Right atrium auricular region (tissue), 2 donors: ENCODE data around the gene ARHGEF37. TPM values are rescaled to one million over a fixed set of nuclear protein-coding genes. Genes with fewer than 3 reads are reported as not detected.

ENCODE experiments used
- DNase-seq: peaks from one replicate; pipeline ENCODE4 v3.0.0-alpha.2; 2019; ENCODE audit warnings: low spot score
- H3K27ac ChIP-seq, 2 donors: fragments of 200-600 bp; sonication (generic); 1 replicate in 1 of 2; 2 replicates in 1 of 2; pipeline ENCODE4 v1.5.1; 2016 to 2019
- H3K27me3 ChIP-seq, 2 donors: fragments of 200-600 bp; sonication (generic); one replicate each; pipeline versions ENCODE4 v1.5.1 to v1.6.0; 2017 to 2019
- H3K36me3 ChIP-seq: fragments of 200-600 bp; sonication (generic); one replicate; pipeline ENCODE4 v1.5.1; 2016
- H3K4me1 ChIP-seq, 2 donors: fragments of 200-600 bp; sonication (generic); one replicate each; pipeline versions ENCODE4 v1.5.1 to v1.6.0; 2017 to 2019
- H3K4me3 ChIP-seq, 2 donors: fragments of 200-600 bp; sonication (generic); 1 replicate in 1 of 2; 2 replicates in 1 of 2; pipeline ENCODE4 v1.5.1; 2017 to 2019; ENCODE audit warnings: mild to moderate bottlenecking in 1 of 2, moderate library complexity in 1 of 2
- H3K9me3 ChIP-seq, 2 donors: fragments of 200-600 bp; sonication (generic); one replicate each; pipeline ENCODE4 v1.5.1; 2019
- total RNA-seq, 2 donors: library from RNA; depleted of rRNA; stranded (reverse); fragments of >200 nt; gene quantifications; one replicate each; pipeline ENCODE4 v1.1.0, GENCODE V29; 2016
- TF ChIP-seq, protein P1 (sequence below), 2 donors: fragments of 200-600 bp; sonication (generic); IDR thresholded peaks; one replicate each; pipeline ENCODE4 v1.5.1; 2019; ENCODE audit warnings: antibody characterized with exemption in 2 of 2

The ARHGEF37 gene
- total RNA-seq, 2 donors from 2014 or later: 11.0 to 13.7 TPM

DNA sequence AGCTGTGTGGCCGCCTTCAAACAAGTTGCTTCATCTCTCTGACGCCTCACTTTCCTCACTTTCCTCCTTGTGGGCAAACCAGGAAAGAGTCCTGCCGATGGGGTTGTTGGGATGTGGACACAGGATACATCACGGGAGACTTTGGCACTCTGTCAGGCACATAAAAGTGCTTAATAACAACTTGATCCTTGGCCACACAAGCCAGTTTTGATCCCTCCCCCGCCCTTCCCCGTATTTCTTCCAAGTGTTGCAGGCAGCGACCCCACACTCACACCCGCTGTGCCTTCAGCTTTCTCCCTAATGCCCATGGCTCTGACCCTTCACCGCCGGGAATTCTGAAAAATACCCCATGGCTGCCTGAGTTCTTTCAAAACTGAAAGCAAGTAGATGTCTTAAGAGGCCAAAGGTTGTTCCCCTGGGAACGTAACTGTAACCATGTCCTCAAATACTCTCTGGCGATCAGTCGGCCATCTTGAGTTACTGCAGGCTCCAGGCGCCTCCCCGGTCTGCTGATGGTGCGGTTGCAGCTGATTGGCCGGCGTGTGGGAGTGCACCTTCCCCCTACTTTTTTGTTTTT is 59.8 kb downstream of the ARHGEF37 start:
- Histone ChIP-seq H3K4me1 (peaks cover 0 to 22% of the 10 kb centered on the region in 2 donors), H3K27ac (peak overlapping the region; percentile 60 to 65), H3K36me3 (no peaks in the 10 kb centered on the region), H3K4me3 (peak overlapping the region in 1 of 2 donors; percentile 24), H3K9me3 (no peaks in the 10 kb centered on the region), H3K27me3 (no peaks in the 10 kb centered on the region)
- TF ChIP-seq, protein P1, sequence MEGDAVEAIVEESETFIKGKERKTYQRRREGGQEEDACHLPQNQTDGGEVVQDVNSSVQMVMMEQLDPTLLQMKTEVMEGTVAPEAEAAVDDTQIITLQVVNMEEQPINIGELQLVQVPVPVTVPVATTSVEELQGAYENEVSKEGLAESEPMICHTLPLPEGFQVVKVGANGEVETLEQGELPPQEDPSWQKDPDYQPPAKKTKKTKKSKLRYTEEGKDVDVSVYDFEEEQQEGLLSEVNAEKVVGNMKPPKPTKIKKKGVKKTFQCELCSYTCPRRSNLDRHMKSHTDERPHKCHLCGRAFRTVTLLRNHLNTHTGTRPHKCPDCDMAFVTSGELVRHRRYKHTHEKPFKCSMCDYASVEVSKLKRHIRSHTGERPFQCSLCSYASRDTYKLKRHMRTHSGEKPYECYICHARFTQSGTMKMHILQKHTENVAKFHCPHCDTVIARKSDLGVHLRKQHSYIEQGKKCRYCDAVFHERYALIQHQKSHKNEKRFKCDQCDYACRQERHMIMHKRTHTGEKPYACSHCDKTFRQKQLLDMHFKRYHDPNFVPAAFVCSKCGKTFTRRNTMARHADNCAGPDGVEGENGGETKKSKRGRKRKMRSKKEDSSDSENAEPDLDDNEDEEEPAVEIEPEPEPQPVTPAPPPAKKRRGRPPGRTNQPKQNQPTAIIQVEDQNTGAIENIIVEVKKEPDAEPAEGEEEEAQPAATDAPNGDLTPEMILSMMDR (IDR thresholded peaks at IDR 0.05): no peak
- no peak for DNase-seq

DNA sequence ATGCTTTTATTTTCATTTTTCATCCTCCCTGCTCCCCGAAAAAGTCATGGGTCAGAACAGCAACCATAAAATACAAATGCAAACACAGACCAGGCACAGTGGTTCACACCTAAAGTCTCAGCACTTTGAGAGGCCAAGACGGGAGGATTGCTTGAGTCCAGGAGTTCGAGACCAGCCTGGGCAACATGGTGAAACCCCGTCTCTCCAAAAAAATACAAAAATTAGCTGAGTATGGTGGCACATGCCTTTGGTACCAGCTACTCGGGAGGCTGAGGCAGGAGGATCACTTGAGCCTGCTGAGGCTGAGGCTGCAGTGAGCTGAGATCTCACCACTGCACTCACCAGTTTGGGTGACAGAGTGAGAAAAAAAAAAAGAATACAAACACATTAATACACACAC is 60.3 kb downstream of the ARHGEF37 start:
- no peaks in the 10 kb centered on the region for H3K27me3 ChIP-seq
- H3K4me3 ChIP-seq: no peak overlapping the region
- no peaks in the 10 kb centered on the region for H3K36me3 ChIP-seq
- no peaks in the 10 kb centered on the region for H3K9me3 ChIP-seq
- no peak overlapping the region for H3K27ac ChIP-seq
- DNase-seq: no peak
- peaks cover 0 to 22% of the 10 kb centered on the region in 2 donors for H3K4me1 ChIP-seq
- TF ChIP-seq, protein P1 (IDR thresholded peaks at IDR 0.05): no peak

DNA sequence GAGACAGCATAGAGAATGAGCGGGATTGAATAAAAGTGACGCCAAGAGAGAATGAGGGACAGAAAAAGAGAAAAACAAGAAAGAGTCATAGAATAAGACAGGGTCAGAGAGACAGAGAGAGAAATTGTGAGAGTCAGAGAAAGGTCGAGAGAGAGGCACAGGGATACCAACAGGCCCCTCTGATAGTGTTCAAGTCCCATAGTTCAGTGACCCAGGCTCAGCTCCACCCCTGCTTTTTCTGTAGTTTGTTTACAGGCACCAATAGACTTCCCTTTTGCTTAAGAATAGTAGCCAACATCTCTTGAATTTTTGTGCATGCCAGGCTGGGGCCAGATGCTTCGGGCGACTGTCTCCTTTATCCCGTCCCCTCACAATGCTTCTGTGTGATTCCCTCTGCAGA is 62.5 kb downstream of the ARHGEF37 start:
- TF ChIP-seq, protein P1 (IDR thresholded peaks at IDR 0.05): no peak
- Histone ChIP-seq H3K27me3 (no peaks in the 10 kb centered on the region), H3K9me3 (no peaks in the 10 kb centered on the region), H3K27ac (no peak overlapping the region), H3K4me1 (peaks cover 0 to 22% of the 10 kb centered on the region in 2 donors), H3K36me3 (no peaks in the 10 kb centered on the region), H3K4me3 (no peak overlapping the region)
- no peak for DNase-seq

- H3K27ac ChIP-seq: no peak overlapping the region
- TF ChIP-seq, protein P1 (IDR thresholded peaks at IDR 0.05): no peak
- no peaks in the 10 kb centered on the region for H3K27me3 ChIP-seq
- no peaks in the 10 kb centered on the region for H3K36me3 ChIP-seq
- DNase-seq: no peak
- no peaks in the 10 kb centered on the region for H3K9me3 ChIP-seq
- H3K4me3 ChIP-seq: no peak overlapping the region
- peaks cover 0 to 17% of the 10 kb centered on the region in 2 donors for H3K4me1 ChIP-seq
These were observed 63.3 kb downstream of the ARHGEF37 start for GRCh38 chr5:149644629-149645028.

GRCh38 chr5:149645236-149645635 is 63.9 kb downstream of the ARHGEF37 start:
- peaks cover 0 to 11% of the 10 kb centered on the region in 2 donors for H3K4me1 ChIP-seq
- DNase-seq: no peak
- TF ChIP-seq, protein P1 (IDR thresholded peaks at IDR 0.05): no peak
- H3K27me3 ChIP-seq: no peaks in the 10 kb centered on the region
- no peak overlapping the region for H3K4me3 ChIP-seq
- no peak overlapping the region for H3K27ac ChIP-seq
- H3K36me3 ChIP-seq: no peaks in the 10 kb centered on the region
- no peaks in the 10 kb centered on the region for H3K9me3 ChIP-seq

- H3K27me3 ChIP-seq: no peaks in the 10 kb centered on the region
- TF ChIP-seq, protein P1 (IDR thresholded peaks at IDR 0.05): no peak
- H3K27ac ChIP-seq: no peak overlapping the region
- H3K36me3 ChIP-seq: no peaks in the 10 kb centered on the region
- DNase-seq: no peak
- no peak overlapping the region for H3K4me3 ChIP-seq
- no peaks in the 10 kb centered on the region for H3K9me3 ChIP-seq
- peaks cover 0 to 6% of the 10 kb centered on the region in 2 donors for H3K4me1 ChIP-seq
These were observed 64.4 kb downstream of the ARHGEF37 start for GRCh38 chr5:149645725-149646124.
